NCI-H2196 (cell line): ENCODE data around the gene ARHGAP26.
A peak's percentile ranks its signal among the peaks of the same experiment; 100 is the strongest.

Experiments
- DNase-seq: peaks from one replicate; lab custom pipeline; 2025; ENCODE audit not compliant: unreplicated experiment; lab: John Stamatoyannopoulos, UW

Gene ARHGAP26

DNA sequence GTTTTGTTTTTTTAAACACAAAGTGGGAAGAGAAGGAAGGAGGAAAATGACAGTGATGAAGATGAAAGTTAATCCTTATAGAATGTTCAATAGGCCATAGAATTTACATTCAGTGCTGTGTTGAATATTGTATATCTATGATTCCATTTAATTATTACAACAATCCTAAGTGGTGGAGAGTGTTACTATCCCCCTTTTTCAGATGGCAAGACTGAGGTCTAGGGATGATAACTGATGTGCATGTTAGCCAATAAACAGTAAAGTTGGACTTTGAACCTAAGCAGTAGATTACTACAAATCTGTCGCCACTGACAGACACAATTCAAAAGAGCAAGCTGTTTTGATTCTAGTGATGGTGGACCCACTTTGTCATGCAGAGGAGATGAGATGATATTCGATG lies 237.9 kb downstream of the ARHGAP26 start:
- DNase-seq, result no peak

DNA sequence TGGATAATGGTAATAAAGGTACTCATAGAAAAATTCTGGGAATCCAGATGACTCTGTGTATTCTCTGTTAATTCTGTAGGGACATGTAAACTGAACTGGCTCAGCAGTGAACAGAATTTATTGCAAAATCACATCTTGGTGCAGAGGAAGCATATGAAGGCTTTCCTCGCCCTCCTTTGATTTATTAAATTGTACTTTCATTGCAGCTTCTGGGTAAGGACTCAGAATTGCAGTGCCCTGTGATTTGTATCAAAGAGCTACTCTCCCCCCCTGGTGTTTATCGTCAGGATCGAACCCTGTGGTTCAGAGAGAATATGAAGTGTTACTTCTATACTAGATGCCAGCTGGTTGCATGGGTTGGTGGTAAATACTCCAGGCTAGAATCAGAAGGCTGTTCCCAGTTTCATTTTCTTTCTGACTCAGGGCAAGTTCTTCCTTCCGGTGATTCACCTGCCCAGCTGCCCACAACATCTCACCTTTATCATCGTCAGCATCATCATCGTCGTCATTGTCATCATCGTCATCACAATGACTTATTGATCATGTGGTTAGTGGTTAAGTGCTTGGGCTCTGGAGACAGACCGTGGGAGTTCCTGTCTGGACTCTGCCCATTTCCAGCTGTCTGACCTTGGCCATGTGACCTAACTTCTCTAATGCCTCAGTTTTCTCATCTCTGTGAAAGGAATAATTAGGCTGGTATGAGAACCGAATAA lies 238.8 kb downstream of the ARHGAP26 start:
- DNase-seq, result no peak

GRCh38 chr5:143010351-143010750 lies 240.2 kb downstream of the ARHGAP26 start:
- DNase-seq, result peak; percentile 14

GRCh38 chr5:143011585-143011984 lies 241.4 kb downstream of the ARHGAP26 start:
- no peak for DNase-seq

DNA sequence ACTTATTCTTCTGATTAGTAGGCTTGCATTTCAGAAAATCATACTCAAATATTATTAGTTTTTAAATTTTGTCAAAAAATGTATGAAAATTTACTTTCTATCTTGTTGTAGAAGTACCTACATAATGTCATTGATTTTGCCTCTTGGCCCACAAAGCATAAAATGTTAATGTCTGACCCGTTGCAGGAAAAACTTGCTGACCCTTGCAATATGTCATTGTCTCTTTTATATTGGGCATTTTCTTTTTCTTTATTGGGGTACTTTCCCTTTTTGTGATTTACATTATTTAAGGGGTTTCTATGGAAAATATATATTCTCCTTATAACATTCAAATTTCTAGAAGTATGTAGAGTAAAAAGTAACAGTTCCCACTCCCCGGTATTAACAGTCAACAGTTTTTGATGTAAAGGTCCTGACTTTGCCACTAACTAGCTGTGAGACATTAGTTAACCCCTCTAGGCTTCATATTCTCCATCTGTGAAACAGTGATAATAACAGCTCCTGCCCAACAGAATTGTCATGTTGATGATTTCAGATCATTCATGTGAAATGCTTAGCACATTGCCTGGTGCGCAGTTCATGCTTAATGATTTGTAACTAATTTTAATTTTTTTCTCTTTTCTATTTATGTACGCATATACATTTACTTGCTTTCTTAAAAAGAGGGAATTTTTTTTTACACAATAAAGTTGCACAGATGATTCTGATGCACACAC lies 243.2 kb downstream of the ARHGAP26 start:
- DNase-seq, result no peak

GRCh38 chr5:143014017-143014651 lies 244.0 kb downstream of the ARHGAP26 start:
- no peak for DNase-seq

- peak; percentile 25 for DNase-seq
Observed at GRCh38 chr5:143016777-143017516, 246.8 kb downstream of the ARHGAP26 start.

- DNase-seq, result no peak
Observed at GRCh38 chr5:143017541-143017940, 247.4 kb downstream of the ARHGAP26 start.

- DNase-seq, result no peak
Observed at GRCh38 chr5:143017992-143018391, 247.8 kb downstream of the ARHGAP26 start.

DNA sequence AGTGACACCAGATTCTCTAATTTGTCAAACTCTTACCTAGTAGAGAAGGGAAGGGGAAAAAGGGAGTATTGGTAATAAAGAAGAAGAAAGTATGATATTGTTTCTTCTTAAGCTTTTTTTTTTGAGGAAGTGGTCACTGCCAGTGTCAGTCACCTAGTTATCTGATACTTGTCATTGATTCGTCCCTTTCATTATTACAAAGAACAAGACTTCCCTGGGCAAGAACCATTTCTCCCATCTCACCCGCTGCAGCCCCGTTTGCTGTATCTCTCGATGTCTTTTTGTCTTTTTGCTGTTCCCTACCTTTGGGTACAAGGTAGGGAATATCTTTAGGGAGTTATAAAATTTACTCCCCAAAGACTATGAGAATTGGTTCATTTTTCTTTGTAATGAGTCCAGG lies 249.0 kb downstream of the ARHGAP26 start:
- no peak for DNase-seq

DNA sequence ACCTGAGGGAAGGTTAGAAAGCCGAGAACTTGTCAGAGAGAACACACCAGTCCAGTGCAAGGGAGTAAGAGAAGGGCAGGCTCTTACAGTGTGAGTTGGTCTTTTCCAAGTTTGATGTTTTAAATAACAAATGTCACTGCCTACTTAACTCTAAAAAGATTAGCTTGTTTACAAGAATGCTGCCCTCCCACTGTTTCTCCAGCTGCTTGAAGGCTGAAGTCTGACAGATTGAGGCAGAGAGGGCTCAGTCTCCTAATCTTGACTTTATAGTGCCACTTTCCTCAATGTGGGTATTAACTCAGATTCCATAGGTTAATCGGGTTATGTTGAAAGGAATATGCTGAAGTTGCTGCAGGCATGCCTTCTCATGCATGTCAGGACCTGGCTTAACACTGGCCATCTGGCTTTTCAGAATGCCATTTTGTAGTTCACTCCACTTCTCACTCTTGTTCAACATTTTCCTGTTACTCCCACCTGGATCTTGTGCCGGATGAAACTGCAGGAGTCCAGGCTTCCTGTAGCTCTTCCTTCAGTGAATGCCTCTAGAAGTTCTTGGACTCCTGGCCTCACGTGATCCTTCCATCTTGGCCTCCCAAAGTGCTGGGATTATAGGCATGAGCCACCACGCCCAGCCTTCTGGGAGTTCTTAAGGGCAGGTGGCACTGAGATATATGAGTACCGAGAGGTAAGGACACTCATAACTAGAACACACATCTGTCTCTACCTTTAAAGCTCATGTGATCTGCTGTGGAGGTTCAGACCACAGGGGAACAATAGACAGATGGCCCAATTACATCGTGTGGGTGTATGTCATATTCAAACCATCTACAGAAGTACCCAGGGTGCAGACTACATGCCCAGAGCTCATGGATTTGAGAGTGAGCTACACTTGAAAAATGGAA lies 249.7 kb downstream of the ARHGAP26 start:
- no peak for DNase-seq

DNA sequence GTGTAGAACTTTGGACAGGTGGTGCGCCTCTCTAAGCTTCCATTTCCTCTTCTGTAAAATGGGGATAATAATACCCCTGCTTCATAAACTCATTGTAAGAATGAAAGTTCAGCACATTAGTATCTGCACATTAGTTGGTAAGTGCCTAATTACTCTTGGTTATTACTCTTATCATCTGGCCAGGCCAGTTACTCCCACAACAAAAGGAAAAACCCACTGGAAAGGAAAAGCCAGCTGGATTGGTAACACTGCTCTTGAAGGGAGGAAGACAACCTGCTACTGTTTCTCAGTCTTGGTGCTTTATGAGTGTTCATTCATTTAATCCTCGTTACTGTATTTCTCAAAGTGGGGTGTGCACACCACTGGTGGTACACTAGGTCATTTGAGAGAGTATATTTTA lies 251.4 kb downstream of the ARHGAP26 start:
- no peak for DNase-seq

DNA sequence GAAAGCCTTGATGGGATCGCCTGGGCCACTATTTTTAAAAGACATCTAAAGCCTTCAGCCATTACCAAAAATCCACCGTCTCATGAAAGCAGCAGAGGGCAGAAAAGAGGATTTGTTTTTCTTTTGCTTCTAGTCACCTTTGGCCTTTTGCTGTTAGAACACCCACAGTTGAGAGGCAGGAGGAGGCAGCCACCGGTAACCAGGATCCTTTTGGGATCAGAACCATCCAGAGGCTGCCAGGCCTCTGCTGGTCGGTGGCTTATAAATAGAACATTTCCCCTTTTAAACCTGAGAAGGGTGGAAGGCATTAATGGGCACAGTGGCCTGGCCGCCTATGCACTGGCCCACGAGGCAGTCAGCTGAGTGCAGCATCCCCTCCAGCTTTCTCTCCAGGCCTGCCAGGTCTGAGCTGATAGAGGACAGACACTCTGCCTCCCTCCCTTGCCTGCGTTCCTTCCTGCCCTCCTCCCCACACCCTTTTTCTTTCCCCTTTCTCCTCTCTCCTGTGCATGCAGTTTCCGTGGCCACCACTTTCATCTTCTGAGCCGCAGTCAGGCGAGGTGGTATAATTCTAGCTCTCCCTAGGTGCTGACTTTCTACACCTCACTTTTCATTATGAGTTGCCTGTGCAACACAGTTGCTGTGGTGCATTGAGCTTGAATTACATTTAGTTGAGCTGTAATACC lies 253.4 kb downstream of the ARHGAP26 start:
- peak; percentile 36 for DNase-seq

- DNase-seq, result peak; percentile 66
Observed at GRCh38 chr5:143024228-143024920, 254.2 kb downstream of the ARHGAP26 start.

- DNase-seq, result no peak
Observed at GRCh38 chr5:143025376-143025775, 255.2 kb downstream of the ARHGAP26 start.

DNA sequence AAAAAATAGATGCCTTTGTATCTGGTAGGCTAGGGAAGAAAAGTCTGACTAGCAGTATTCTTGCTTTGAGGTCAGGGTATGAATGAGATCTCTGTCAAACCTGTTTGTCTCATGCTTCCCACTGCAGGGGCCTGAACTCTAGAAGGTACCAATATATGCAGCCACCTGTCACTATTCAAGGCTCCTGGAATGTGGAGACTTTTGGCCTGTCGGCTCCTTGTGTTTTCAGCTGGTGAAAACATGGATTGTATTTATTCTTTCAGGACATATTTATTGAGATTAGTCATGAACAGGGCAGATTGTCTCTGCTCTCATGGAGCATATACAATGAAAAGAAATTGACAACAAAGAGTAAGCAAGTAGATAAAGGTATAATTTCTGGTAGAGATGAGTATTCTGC lies 255.8 kb downstream of the ARHGAP26 start:
- DNase-seq, result no peak

- DNase-seq, result no peak
Observed at GRCh38 chr5:143026380-143026779, 256.2 kb downstream of the ARHGAP26 start.

DNA sequence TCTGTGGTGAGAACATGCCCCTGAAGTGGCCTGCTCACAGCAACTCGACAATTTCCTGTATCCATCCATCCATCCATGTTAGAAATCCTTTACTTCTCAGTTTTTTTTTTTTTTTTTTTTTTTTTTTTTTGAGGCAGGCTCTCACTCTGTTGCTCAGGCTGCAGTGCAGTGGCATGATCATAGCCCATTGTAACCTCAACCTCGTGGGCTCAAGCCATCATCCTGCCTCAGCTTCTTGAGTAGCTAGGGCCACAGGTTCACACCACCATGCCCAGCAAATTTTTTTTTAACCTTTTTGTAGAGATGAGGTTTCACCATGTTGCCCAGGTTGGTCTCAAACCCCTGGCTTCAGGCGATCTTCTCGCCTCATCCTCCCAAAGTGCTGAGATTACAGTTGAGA lies 259.1 kb downstream of the ARHGAP26 start:
- DNase-seq, result no peak

DNA sequence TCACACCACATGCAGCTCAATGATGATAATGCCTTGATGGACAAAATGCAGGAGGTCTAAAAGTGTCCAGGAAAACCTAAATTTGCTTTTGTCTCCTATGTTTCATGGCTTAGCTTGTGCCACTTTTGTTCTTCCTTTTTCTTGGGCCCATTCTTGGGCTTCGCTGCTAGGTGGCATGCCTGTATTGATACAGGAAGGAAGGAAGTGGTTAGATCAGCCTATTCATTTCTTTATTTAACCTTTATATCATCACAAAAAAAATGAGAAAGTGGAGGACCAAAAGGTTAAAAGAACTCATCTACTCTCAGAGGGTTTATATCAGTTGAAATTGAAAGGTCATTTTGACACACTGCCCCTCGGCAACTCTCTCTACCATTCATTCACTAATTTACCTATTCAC lies 260.2 kb downstream of the ARHGAP26 start:
- no peak for DNase-seq
